GM21423 (cell line): ENCODE measurements around the gene HS6ST1.

Source experiments
- ATAC-seq: cut with Tn5 transposase; IDR thresholded peaks from one replicate; pipeline ENCODE4 v1.9.1; 2021; ENCODE audit warnings: mild to moderate bottlenecking, moderate library complexity; ENCODE audit not compliant: unreplicated experiment

Gene HS6ST1

DNA sequence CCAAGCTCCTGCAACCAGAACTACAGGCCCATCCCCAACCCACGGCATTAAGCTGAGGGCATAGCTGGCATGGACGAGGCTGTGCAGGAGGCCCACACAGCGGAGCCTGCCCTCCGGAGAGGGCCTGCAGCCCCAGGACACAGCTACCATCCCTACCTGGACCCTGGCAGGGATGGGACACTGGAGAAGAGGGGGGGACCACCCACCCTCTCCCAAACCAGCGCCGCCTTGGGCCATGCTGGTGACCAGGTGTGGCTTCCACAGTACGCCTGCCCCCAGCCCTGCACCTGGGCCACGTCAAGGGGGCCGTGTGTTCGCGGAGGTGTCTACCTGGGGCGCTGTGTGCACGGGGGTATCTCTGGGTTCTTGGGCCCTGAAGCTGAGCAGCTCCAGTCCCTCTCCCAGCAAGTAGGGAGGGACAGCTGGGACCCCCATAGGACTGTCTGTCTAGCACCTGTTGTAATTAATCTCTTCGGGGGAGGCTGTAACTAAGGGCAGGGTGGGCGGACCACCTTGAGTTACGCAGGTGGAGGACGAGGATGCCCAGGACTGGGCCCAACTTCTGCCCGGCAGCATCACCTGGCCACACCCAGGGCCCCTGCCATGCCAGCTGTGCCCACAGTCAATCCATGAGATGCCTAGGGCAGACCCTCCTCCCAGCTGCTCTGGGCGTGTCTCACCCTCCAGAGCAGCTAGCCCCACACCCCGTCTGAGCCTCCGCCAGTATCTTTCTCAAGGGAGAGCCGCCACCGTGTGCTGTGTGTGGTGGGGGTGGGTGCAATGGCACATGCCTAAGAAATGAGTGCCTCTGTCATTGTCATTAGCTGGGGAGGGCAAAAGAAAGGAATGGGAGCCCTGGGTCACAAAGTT, 18.3 kb downstream of the HS6ST1 start:
- no peak for ATAC-seq

DNA sequence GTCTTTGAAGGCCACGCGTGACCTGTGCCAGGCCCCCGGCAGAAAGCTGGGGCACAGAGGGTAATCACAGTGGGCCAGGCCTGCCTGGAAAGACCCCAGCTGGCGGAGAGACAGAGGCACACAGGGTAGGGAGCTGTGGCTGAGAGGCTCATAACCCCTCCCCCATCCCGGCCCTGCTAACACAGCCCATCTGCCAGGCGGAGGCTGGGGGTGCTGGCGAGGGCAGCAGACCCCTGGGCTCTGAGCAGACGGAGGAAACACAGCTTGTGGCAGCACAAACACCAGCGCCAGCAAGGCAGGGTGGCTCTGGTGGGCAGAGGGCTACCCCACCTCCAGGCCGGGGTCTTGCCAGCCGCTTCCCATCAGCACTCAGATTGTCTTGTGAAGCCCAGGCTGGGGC, 19.0 kb downstream of the HS6ST1 start:
- ATAC-seq, result no peak

DNA sequence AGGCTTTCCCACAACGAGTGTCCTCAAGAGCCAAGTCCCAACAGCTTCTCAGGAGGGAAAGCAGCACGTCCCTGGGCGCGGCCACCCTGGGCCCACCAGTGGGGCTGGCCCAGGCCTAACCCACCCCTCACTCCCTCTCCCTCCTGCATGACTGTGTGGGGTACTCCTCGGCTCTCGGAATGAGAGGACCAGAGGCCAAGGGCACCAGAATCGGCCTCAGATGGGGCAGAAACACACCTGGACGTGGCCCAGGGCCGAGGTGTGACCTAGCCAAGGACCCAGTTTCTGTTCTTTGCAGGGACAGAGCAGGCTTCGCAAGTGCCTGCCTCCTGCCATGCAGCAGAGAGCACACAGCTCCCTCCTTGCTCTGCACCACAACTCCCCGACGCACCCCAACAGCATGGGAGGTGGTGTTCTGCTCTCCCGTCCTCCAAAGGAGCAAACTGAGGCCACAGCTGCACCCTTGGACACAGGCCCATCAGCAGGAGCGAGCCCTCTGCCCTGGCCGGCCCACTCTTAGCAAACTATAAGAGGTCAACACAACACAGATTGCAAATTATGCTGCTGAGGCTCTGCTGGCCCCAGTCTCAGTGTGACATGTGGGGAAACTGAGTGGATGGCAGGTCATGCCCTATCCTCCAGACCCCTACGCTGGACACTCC, 19.7 kb downstream of the HS6ST1 start:
- no peak for ATAC-seq

DNA sequence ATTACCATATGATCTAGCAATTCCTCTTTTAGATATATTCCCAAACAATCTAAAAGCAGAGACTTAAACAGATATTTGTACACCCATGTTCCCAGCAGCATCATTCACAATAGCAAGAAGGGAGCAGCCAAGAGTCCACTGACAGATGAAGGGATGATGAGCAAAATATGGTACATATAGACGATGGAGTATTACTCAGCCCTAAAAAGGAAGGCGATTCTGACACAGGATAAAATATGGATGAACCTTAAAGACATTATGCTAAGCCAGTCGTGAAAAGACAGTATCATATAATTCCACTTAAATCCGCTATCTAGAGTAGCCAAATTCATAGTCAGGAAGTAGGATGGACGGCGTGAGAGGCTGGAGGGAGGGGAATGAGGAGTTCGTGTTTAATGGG, 20.4 kb downstream of the HS6ST1 start:
- ATAC-seq, result no peak

DNA sequence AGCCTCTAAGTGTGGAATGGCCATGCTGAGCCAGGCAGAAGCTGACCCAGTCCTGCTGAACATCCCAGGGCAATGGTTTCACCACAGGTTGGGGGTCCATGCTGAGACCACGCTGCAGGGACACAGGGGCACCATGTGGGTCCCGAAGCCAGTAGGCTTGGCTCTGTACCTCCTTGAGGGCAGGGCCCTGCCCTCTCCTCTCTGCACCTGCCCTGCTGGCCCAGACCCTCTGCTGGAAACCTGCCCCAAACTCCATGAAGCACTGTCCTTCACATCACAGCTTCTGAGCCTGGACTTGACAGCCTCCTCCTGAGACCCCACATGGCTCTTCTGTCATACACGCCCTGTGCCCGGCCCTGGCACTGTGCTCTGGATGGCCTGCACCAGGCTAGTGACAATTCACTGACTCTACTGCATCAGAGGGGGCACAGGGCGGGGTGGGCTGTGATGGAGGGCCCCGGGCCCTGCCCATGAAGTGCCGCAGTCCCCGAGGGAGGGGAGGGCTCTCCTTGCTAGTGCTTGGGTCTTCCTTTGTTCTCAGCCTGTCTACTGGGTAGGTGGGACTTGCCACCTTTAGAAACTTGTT, 24.7 kb downstream of the HS6ST1 start:
- ATAC-seq, result no peak

DNA sequence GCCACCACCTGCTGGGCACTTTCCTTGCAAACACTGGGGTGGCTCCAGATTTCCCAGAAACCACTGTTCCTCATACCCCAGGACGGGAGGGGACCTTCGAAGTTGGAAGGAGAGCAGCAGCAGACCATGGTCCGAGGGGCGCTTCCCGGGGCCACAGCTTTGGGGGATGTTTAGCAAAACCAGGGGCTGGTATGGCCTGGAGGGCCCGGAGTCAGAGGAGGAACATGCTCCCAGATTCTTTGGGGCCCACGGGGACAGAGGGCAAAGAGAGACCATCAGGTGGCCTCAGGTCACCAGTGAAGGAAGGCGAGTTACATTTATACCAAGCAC, 25.3 kb downstream of the HS6ST1 start:
- no peak for ATAC-seq

DNA sequence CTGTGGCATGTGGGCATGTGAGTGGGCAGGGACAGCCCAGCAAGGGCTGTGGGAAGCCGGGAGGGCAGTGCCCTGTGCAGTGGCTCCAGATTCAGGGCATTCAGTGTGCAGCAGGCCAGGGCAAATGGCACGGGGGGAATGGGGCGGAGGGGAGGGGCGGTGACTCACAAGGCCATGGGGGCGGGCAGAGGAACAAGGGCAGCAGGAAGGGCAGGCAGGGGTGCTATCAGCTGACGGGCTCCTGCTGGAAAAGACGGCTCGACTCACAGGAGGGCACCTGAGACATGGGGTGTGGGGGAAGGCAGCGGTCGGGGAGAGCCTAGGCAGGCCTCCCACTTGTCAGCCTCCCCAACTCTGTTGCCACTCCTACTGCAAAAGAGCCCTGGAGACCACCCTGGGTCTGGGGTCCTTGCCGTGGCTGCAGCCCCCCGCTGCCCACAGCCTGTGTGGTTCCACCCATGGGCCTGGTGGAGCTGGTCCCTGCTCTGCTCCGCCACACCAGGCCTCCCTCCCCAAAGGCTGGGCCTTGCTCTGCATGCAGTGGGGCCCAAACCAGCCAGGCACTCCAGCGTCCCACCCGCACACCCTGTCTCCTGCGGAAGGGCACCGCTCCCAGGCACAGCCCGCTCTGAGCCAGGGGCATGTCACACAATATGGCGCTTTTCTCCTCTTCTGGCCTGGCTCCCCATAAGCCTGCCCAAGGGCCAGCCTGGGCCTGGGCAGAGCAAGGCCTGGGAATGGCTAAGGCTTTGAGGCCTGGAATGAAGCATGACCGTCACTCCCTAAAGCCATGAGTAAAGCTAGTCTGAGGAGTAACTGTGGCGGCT, 25.9 kb downstream of the HS6ST1 start:
- no peak for ATAC-seq

DNA sequence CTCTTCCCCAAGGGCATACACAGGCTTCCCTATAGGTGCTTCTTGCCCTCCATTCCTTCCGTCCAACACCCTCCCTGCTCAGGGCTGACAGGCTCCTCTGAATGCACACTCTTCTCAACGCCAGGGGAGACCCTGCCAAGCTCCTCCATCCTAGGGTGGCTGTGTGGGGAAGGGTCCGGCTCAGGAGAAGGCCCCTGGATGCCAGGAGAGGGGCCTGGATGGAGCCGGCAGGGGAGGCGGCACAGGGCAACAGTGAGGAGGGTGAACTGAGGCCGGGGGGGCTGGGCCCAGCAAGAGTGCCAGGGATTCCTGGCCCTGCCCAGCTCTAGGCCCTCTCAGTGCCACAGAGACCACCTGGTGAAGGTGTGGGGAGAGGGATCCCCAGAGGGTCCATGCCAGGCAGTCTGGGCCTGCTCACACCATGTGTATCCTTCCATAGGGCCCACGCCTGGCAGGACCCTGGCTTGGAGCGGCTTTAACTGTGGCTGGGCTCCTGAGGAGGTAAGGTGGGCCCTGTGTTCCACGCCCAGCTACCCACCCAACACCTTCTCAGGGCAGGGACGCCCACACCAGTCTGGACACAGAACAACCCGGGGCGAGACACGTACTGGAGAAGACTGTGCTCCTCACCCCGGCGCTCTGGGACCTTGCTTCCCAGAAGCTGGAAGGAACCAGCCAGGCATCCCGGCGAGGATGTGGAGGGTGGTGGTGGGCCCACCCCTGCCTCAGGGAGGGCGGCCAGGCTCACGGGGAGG, 26.6 kb downstream of the HS6ST1 start:
- no peak for ATAC-seq

DNA sequence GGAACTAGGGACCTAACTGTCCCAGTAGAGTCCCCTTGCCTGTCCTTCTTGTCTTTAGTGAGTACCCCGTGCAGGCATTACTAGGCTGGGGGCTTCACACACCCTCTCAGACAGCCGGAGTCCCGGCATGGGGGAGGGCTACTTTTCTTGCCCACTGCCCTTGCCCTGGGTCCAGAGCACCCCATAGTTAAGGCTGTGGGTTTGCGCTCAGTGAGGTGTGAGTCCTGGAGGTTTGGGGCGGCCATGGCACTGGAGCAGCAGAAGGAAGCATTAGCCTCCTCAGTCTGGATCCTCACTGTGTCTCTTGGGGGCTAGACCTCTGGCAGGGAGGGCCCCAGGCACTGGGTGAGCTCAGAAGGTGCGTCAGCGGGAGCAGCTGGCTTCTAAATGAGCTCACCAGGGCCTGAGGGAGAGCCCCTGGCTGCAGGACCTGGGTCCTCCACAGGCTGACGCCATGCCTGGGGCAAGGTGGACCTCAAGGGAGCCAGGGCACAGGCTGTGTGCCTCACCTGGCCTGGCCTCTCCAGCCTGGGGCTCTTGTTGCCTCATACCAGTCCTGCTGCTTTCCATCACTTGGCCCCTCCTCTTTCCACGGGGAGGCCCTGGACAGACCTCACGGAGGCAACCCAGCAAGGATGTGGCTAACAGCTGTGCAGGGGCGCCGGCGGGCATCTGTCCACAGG, 27.4 kb downstream of the HS6ST1 start:
- no peak for ATAC-seq

DNA sequence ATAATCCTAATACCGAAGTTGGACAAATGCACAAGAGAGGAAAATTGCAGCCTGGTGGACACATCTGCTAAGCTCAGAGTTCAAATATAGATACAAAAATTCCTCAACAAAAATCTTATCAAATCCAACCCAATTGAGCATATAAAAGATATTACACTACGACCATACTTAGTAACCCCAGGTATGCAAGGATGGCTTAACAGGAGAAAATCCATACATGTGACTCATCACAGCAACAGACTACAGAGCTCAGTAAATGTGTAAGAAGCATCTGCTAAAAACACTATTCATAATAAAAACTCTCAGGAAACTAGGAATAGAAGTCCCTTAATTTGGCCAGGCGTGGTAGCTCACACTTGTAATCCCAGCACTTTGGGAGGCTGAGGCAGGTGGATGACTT, 28.3 kb downstream of the HS6ST1 start:
- ATAC-seq, result no peak

DNA sequence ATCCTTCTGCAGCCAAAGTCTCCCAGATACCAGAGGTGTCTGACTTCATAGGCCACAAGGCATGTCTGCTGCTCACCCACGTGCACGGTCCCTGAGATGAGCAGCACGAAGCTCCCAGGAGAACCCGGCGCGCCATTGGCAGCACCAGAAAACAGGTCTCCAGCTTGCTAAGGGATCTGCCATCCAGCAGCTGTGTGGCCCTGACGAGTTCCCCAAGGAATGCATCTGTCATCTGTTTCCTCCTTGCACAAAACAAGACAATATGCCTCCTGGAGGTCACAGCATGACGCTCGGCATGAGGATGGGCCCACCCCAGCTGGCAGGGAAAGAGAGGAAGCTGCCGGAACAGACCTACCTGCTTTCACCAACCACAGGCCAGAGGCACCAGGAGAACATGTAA, 29.2 kb downstream of the HS6ST1 start:
- no peak for ATAC-seq

DNA sequence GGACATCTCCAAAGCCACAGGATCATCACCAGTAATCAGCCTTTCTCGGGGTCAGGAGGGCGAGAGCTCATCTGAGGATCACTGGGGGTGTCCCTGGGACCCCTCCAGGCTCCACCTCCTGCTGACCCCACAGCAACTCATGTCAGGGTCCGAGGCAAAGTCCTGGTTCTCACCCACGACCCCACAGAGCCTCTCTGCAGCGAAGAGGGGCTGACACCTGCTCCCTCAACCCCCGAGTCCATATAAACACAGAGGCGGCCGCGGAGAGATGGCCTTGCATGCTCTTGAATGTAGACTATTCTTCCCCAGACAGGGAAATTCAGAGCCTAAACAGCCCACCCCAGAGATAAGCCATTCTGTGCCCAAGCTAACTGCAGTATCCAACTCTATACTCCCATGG, 29.9 kb downstream of the HS6ST1 start:
- ATAC-seq, result no peak

DNA sequence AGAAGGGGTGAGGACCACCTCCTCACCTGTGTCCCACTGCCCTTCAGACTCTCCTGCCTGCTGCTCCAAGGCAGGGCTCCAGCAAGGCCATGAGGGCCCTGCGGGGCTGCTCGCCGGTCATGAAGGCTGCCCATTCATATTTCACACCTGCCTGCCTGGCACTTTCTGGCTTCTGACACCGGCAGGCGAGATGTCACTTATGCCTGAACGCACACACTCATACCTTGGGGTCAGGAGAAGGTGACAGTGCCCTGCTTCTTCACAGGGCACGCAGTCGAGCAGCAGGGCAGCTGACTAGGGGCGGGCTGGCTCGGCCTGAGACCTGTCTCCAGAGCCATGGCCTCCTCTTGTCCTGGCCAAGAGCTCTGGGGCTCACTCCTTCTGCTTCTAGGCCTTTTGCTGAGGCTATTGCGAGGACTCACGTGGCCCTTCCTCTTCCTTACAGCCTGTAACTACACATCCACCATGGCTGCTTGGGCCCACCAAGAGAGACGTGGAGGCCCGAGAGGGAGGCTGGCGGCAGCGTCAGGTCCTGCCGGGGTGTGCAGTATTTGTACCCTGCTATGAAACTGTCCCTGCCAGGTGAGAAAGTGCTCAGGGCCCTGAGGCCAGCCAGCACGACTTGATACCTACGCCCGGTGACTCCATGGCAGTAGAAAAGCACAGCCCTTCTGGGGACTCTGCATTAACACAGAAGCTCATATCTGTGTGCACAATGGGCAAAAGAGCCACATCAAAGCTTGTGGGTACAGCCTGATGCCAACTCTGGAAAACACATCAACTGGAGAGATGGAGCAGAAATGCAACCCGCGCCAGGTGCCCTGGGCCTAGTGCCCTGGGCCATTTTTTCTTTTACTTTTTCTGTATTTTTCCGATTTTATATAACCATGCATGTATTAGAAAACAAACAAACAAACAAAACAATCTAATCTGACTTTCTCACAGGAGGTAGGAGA, 30.6 kb downstream of the HS6ST1 start:
- no peak for ATAC-seq

DNA sequence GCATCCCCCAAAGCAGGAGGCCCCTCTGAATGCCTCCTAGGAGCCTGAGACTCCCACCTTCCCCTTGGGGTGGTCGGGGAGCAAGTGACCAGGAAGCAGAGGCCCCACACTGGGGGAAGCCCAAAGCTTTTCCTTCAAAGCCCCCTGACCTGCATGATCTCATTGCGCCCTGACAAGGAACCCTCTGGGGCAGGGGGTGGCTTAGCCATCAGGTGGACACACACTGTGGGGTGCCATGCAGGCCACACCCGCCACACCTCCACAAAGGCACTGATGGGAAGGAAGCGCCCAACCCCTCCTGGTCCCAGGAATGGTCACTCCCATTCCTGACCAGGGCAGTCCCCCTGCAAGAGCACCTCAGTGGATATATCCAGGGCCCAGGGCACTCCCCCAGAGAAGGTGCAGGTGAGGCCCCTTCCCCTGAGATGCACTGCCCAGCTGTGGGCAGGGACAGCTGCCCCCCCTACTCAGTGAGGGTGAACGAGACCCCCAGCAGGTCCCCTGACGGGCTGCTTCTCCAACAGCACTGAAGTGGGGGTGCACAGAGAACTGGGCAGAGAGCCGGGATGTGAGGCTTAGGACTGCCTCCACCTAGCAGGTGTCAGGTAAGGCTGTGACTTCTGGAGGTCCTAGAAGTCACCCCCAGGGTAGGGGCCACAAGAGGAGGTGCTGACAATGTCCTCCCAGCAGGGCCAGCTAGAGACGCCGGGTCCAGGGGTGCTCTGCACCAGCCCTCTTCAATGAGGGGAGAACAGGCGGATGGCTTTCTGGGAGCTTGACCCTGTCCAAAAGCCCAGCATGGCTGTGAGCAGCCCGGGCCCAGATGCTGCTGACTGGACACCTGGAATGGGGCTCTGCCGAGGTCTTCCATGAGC, 31.5 kb downstream of the HS6ST1 start:
- ATAC-seq, result no peak

DNA sequence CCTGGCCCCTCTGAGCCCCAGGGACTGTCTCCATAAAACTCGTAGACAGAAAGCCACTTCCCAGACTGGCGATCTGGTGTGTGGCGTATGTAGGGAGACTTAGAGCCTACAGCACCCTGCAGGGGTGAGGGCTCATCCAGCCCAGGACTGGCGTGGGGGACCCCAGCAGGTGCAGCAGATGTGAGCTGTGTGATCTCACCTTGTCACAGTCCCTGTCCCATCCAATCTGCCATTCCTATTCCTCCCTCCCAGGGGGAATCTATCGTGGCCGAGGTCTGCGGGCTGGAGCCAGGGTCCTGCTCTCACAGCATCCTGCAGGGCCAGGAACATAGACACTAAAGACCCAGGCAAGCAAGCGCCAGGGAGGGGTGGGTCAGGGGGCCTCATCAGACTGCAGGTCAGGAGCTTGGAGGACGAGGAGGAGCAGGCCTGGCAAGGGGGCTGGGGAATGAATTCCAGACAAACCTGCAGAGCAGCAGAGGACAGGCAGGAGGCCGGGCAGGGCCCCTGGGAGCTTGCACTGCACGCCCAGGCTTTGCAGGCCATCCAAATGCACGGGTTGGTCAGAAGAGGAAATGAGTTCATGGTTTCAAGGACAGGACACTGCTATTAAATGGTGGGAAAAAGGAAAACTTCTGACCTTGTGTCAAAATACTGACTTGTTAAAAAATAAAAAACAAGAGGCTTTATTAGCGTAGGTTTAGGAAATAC, 32.5 kb downstream of the HS6ST1 start:
- no peak for ATAC-seq

DNA sequence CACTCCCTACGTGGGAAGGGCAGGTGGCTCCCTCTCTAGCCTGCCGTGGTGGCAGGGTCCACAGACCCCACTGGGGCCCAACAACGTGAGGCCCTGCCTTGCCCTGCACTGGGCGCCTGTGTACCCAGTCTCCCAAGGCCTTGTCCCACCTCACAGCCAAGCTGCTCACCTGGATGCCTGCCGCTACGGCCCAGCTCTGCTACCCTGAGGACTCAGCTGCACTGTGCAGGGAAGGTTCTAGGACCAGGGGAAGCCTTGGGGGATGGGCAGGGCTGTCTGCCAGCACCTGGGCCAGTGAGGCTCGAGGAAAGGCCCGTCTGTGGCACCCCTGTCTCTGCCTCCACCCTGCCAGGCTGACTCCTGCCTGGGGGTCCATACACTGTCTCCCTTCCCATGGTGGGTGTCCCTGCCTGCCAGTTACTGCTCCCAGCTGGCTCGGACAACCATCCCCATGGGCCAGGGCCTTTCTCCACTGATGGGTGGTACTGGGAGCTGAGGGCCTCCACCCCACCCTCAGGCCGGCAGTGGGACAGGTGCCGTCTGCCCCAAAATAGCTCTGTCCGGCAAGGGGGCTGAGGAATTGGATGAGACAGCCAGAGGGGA, 33.2 kb downstream of the HS6ST1 start:
- no peak for ATAC-seq

DNA sequence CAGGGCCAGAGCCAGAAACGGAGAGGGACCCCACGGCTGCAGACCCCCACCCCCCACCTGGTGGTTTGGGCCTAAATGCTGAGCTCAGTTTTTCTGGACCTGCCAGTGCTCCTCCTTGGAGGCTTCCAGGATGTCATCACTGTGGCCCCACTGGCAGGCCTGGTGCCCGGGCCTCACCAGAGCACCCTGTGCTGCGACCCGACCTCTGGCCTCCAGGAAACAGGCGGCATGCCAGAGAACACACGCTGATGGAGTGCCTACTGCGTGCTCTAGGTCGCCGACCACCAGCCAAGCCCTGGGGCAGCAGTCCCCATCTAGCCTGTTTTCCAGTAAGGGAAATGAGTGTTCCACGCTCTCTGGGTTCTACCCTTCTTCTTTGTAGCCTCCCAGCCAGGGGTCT, 33.8 kb downstream of the HS6ST1 start:
- ATAC-seq, result no peak
